Astrocyte (in vitro differentiated cells and primary cell): ENCODE results near the gene NOL4L.

Experiments used
- CTCF ChIP-seq: IDR thresholded peaks from 2 replicates; pipeline ENCODE4 v1.5.1; 2011; ENCODE audit warnings: low read depth, mild to moderate bottlenecking, inconsistent platforms, low read length, moderate library complexity; ENCODE audit not compliant: insufficient read depth
- EZH2 ChIP-seq: IDR thresholded peaks from 2 replicates; pipeline ENCODE4 v1.6.1; 2012; ENCODE audit warnings: mild to moderate bottlenecking, low read length, inconsistent platforms; ENCODE audit not compliant: insufficient read depth

GRCh38 chr20:32543570-32544259 lies 41.4 kb downstream of the NOL4L start:
- TF ChIP-seq CTCF: no peak
- no peak for TF ChIP-seq EZH2
